ENCODE data around the gene C5orf34.

- TF ChIP-seq EZH2 (IDR thresholded peaks at IDR 0.05; ENCODE audit: borderline replicate concordance, low read depth, low read length, poor library complexity, severe bottlenecking) (no peak), CTCF (conservative IDR thresholded peaks at IDR 0.05; ENCODE audit: low read depth, low read length) (no peak)
Observed at GRCh38 chr5:43461066-43461465, 53.9 kb downstream of the C5orf34 start.
